H9 (cell line): ENCODE measurements around the gene ANXA4. TPM values are rescaled to one million over a fixed set of nuclear protein-coding genes. Genes with fewer than 3 reads are reported as not detected.

Experiments used
- DNase-seq: peaks from one replicate; pipeline ENCODE4 v3.0.0-alpha.2; 2017
- H2AFZ ChIP-seq: one replicate; pipeline ENCODE4 v1.6.1; 2013; ENCODE audit warnings: mild to moderate bottlenecking, low read length, control low read depth, moderate library complexity
- H2AK5ac ChIP-seq: 2 replicates; pipeline ENCODE4 v1.6.1; 2013; ENCODE audit warnings: low read length, control low read depth, mixed read lengths; ENCODE audit not compliant: insufficient read length
- H2BK120ac ChIP-seq: one replicate; pipeline ENCODE4 v1.6.1; 2013; ENCODE audit warnings: low read depth, mild to moderate bottlenecking, low read length, control low read depth, inconsistent platforms; ENCODE audit not compliant: poor library complexity, severe bottlenecking
- H2BK12ac ChIP-seq: 2 replicates; pipeline ENCODE4 v1.6.1; 2013; ENCODE audit warnings: low read length, control low read depth, mixed read lengths, low read depth; ENCODE audit not compliant: insufficient read length
- H2BK15ac ChIP-seq: 2 replicates; pipeline ENCODE4 v1.6.1; 2013; ENCODE audit warnings: low read depth, low read length, control low read depth
- H2BK20ac ChIP-seq: one replicate; pipeline ENCODE4 v1.6.1; 2013; ENCODE audit warnings: low read depth, mild to moderate bottlenecking, low read length, control low read depth, inconsistent platforms; ENCODE audit not compliant: poor library complexity, severe bottlenecking
- H2BK5ac ChIP-seq: 2 replicates; pipeline ENCODE4 v1.6.1; 2013; ENCODE audit warnings: low read length, control low read depth, mixed read lengths; ENCODE audit not compliant: insufficient read length
- H3K14ac ChIP-seq: 2 replicates; pipeline ENCODE4 v1.6.1; 2013; ENCODE audit warnings: low read length, control low read depth; ENCODE audit not compliant: insufficient read depth
- H3K18ac ChIP-seq: 2 replicates; pipeline ENCODE4 v1.6.1; 2013; ENCODE audit warnings: low read depth, mild to moderate bottlenecking, mixed read lengths, low read length, control low read depth; ENCODE audit not compliant: insufficient read length
- H3K23ac ChIP-seq: 2 replicates; pipeline ENCODE4 v1.6.1; 2013; ENCODE audit warnings: low read length, control low read depth, mixed read lengths, low read depth; ENCODE audit not compliant: insufficient read length
- H3K23me2 ChIP-seq: 2 replicates; pipeline ENCODE4 v1.6.1; 2013; ENCODE audit warnings: low read depth, mild to moderate bottlenecking, mixed read lengths, low read length, control low read depth; ENCODE audit not compliant: insufficient read length, poor library complexity, severe bottlenecking
- H3K27ac ChIP-seq: 2 replicates; pipeline ENCODE4 v1.5.1; 2013; ENCODE audit warnings: low read length, control low read depth, mixed read lengths, low read depth; ENCODE audit not compliant: insufficient read length
- H3K27me3 ChIP-seq: 2 replicates; pipeline ENCODE4 v1.6.1; 2013; ENCODE audit warnings: low read length, control low read depth, inconsistent platforms; ENCODE audit not compliant: insufficient read depth
- H3K4ac ChIP-seq: 2 replicates; pipeline ENCODE4 v1.6.1; 2013; ENCODE audit warnings: low read depth, mild to moderate bottlenecking, control low read depth, inconsistent platforms, low read length, moderate library complexity
- H3K4me1 ChIP-seq: 2 replicates; pipeline ENCODE4 v1.6.1; 2013; ENCODE audit warnings: low read length, control low read depth, inconsistent platforms; ENCODE audit not compliant: insufficient read depth
- H3K4me2 ChIP-seq: 2 replicates; pipeline ENCODE4 v1.6.1; 2013; ENCODE audit warnings: low read length, control low read depth, mixed read lengths; ENCODE audit not compliant: insufficient read length, insufficient read depth
- H3K56ac ChIP-seq: 2 replicates; pipeline ENCODE4 v1.6.1; 2013; ENCODE audit warnings: low read depth, mild to moderate bottlenecking, mixed read lengths, low read length, control low read depth; ENCODE audit not compliant: insufficient read length
- H3K79me1 ChIP-seq: 2 replicates; pipeline ENCODE4 v1.6.1; 2013; ENCODE audit warnings: low read depth, mild to moderate bottlenecking, moderate library complexity, low read length, control low read depth, inconsistent platforms; ENCODE audit not compliant: insufficient read depth, poor library complexity, severe bottlenecking
- H3K79me2 ChIP-seq: 2 replicates; pipeline ENCODE4 v1.6.1; 2013; ENCODE audit warnings: low read length, control low read depth, inconsistent platforms; ENCODE audit not compliant: insufficient read depth
- H3K9ac ChIP-seq: 2 replicates; pipeline ENCODE4 v1.6.1; 2013; ENCODE audit warnings: low read length, control low read depth, mixed read lengths; ENCODE audit not compliant: insufficient read length; ENCODE audit errors: extremely low read depth
- H3K9me3 ChIP-seq: one replicate; pipeline ENCODE4 v1.6.1; 2013; ENCODE audit warnings: low read depth, low read length, inconsistent platforms; ENCODE audit not compliant: control insufficient read depth
- H3T11ph ChIP-seq: one replicate; pipeline ENCODE4 v1.6.1; 2013; ENCODE audit warnings: mild to moderate bottlenecking, low read length, control low read depth, inconsistent platforms
- H4K20me1 ChIP-seq: one replicate; pipeline ENCODE4 v1.6.1; 2013; ENCODE audit not compliant: control insufficient read depth, insufficient read length, insufficient read depth
- H4K5ac ChIP-seq: 2 replicates; pipeline ENCODE4 v1.6.1; 2013; ENCODE audit warnings: low read depth, mild to moderate bottlenecking, mixed read lengths, low read length, control low read depth; ENCODE audit not compliant: insufficient read length
- H4K8ac ChIP-seq: replicated peaks from 2 replicates; pipeline ENCODE4 v1.6.1; 2013; ENCODE audit warnings: low read length, control low read depth, mixed read lengths, low read depth; ENCODE audit not compliant: insufficient read length
- H4K91ac ChIP-seq: 2 replicates; pipeline ENCODE4 v1.6.1; 2013; ENCODE audit warnings: low read depth, mild to moderate bottlenecking, moderate library complexity, mixed read lengths, low read length, control low read depth; ENCODE audit not compliant: insufficient read length
- H3K27ac Mint-ChIP-seq, 3 experiments: 2 replicates in 2 of 3; 3 replicates in 1 of 3; pipeline ENCODE4 v1.8.0; 2020 to 2021; ENCODE audit warnings: mixed read lengths in 3 of 3, mild to moderate bottlenecking in 1 of 3, moderate library complexity in 1 of 3
- H3K27me3 Mint-ChIP-seq: 2 replicates; pipeline ENCODE4 v1.8.0; 2021; ENCODE audit warnings: low read depth, mild to moderate bottlenecking, moderate library complexity, mixed read lengths
- H3K36me3 Mint-ChIP-seq, 3 experiments: 2 replicates in 2 of 3; 3 replicates in 1 of 3; pipeline ENCODE4 v1.8.0; 2020 to 2021; ENCODE audit warnings: low read depth in 3 of 3, mixed read lengths in 3 of 3; ENCODE audit not compliant: insufficient read depth in 1 of 3
- H3K4me1 Mint-ChIP-seq, 2 experiments: 2 replicates each; pipeline ENCODE4 v1.8.0; 2020; ENCODE audit warnings: mixed read lengths in 2 of 2
- H3K4me3 Mint-ChIP-seq, 2 experiments: 2 replicates in 1 of 2; 3 replicates in 1 of 2; pipeline ENCODE4 v1.8.0; 2020 to 2021; ENCODE audit warnings: mild to moderate bottlenecking in 2 of 2, mixed read lengths in 2 of 2, moderate library complexity in 1 of 2
- H3K9me3 Mint-ChIP-seq, 2 experiments: 2 replicates in 1 of 2; 3 replicates in 1 of 2; pipeline ENCODE4 v1.8.0; 2020; ENCODE audit warnings: mild to moderate bottlenecking in 2 of 2, mixed read lengths in 2 of 2, moderate library complexity in 1 of 2
- CTCF ChIP-seq: fragments of 200-600 bp; sonication (generic); conservative IDR thresholded peaks from 3 replicates; pipeline ENCODE4 v1.8.0; 2021; ENCODE audit warnings: antibody characterized with exemption, mild to moderate bottlenecking
- WGBS: extraction: QIAGEN DNeasy Blood & Tissue Kit; methylation state at CpG from one replicate; pipeline ENCODE4 v1.1.7; 2013; ENCODE audit warnings: missing lambda C conversion rate, low lambda C conversion rate, mixed read lengths; ENCODE audit not compliant: insufficient read length; ENCODE audit errors: extremely low coverage; 5-methylcytosine and 5-hydroxymethylcytosine counted together
- total RNA-seq: library from RNA; stranded (reverse); gene quantifications from 2 replicates; pipeline ENCODE4 v1.2.1, GENCODE V29; 2021

Gene ANXA4
- total RNA-seq, 1 experiment from 2014 or later: 14.4 TPM

DNA sequence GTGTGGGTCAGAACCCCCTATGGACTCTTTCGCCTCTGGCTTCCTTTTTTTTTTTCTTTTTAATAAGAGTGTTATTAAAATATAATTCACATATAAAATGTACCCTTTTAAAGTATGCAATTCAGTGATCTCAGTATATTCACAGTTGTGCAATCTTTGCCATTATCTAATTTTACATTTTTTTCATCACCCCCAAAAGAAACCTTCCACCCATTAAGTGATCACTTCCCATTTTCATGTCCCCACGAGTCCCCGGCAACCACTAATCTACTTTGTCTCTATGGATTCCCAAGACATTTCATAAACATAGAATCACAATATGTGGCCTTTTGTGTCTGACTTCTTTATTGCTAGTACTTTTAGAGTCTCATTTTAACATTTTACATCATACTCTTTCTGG lies 38.7 kb upstream of the ANXA4 start:
- TF ChIP-seq CTCF: no peak
- Mint-ChIP-seq H3K4me3 (no peak overlapping the region), H3K27ac (no peak overlapping the region), H3K4me1 (peaks cover 6 to 14% of the 10 kb centered on the region in 2 experiments; a peak in 3 of 4 replicates), H3K9me3 (no peaks in the 10 kb centered on the region), H3K36me3 (no peaks in the 10 kb centered on the region), H3K27me3 (no peaks in the 10 kb centered on the region)
- Histone ChIP-seq H4K20me1 (no peaks in the 10 kb centered on the region), H3K27me3 (no peaks in the 10 kb centered on the region), H2BK15ac (no peak overlapping the region), H3K14ac (no peak overlapping the region), H3K18ac (no peak overlapping the region), H3K4me2 (no peak overlapping the region), H3K23me2 (no peaks in the 10 kb centered on the region), H3K79me2 (no peaks in the 10 kb centered on the region), H3K79me1 (no peaks in the 10 kb centered on the region), H3K9ac (no peak overlapping the region), H3K4me1 (no peaks in the 10 kb centered on the region), H3T11ph (no peak overlapping the region), H3K4ac (no peak overlapping the region), H2AK5ac (no peak overlapping the region), H4K91ac (no peak overlapping the region), H3K23ac (no peak overlapping the region), H2AFZ (no peak overlapping the region), H2BK120ac (no peak overlapping the region), H3K27ac (no peak overlapping the region), H4K8ac (no peak overlapping the region), H2BK5ac (no peak overlapping the region), H3K56ac (no peak overlapping the region), H2BK12ac (no peak overlapping the region), H3K9me3 (no peaks in the 10 kb centered on the region), H4K5ac (no peak overlapping the region), H2BK20ac (no peak overlapping the region)
- WGBS: no CpG with 5 or more reads among the region's 3 CpGs
- DNase-seq: no peak
